HEK293 (cell line): Measurements from ENCODE around the gene PTER.

ENCODE experiments used
- CTCF ChIA-PET: fragments of 350-600 bp; formaldehyde crosslinking; extraction: SDS; loops from one replicate; lab custom pipeline; 2021; ENCODE audit warnings: antibody characterized with exemption; lab: Yijun Ruan, JAX
- POLR2A ChIA-PET: fragments of 300-600 bp; formaldehyde crosslinking; extraction: SDS; loops from one replicate; lab custom pipeline; 2020; ENCODE audit warnings: antibody characterized with exemption, inconsistent platforms; lab: Yijun Ruan, JAX
- H3K27ac ChIP-seq: fragments of 200-500 bp; sonication (Bioruptor generic); 2 replicates; pipeline ENCODE4 v1.5.1; 2014; ENCODE audit warnings: low read depth, low read length, control low read depth, inconsistent platforms; ENCODE audit errors: extremely low read depth
- H3K36me3 ChIP-seq, 2 experiments: fragments of 200-500 bp in 1 of 2; sonication (Bioruptor generic) in 1 of 2; 1 replicate in 1 of 2; 2 replicates in 1 of 2; pipeline ENCODE4 v1.5.1; 2014 to 2017; ENCODE audit warnings: inconsistent platforms in 2 of 2, low read length in 2 of 2; ENCODE audit not compliant: control insufficient read depth in 2 of 2, insufficient read depth in 1 of 2
- H3K4me1 ChIP-seq: fragments of 200-500 bp; sonication (Bioruptor generic); 2 replicates; pipeline ENCODE4 v1.5.1; 2014; ENCODE audit warnings: mild to moderate bottlenecking, low read length, inconsistent platforms; ENCODE audit not compliant: control insufficient read depth, insufficient read depth
- H3K4me3 ChIP-seq: 2 replicates; pipeline ENCODE4 v1.5.1; 2011; ENCODE audit warnings: low read depth, mild to moderate bottlenecking, control low read depth, low read length, moderate library complexity
- H3K9me3 ChIP-seq: fragments of 200-500 bp; sonication (Bioruptor generic); 2 replicates; pipeline ENCODE4 v1.5.1; 2014; ENCODE audit warnings: low read depth, low read length, inconsistent platforms; ENCODE audit not compliant: control insufficient read depth, insufficient read depth
- FEZF1 ChIP-seq: fragments of 450-650 bp; formaldehyde crosslinking; IDR thresholded peaks from 2 replicates; pipeline ENCODE4 v1.5.1; 2016; ENCODE audit warnings: missing biosample characterization, missing genetic modification characterization
- GLIS2 ChIP-seq: fragments of 450-650 bp; formaldehyde crosslinking; IDR thresholded peaks from 2 replicates; pipeline ENCODE4 v1.5.1; 2016; ENCODE audit warnings: missing biosample characterization, missing genetic modification characterization
- ZNF138 ChIP-seq: fragments of 450-650 bp; formaldehyde crosslinking; IDR thresholded peaks from 2 replicates; pipeline ENCODE4 v1.5.1; 2016; ENCODE audit warnings: missing biosample characterization, missing genetic modification characterization, borderline replicate concordance
- ZNF169 ChIP-seq: fragments of 450-650 bp; formaldehyde crosslinking; IDR thresholded peaks from 2 replicates; pipeline ENCODE4 v1.5.1; 2016; ENCODE audit warnings: missing biosample characterization, missing genetic modification characterization
- ZNF341 ChIP-seq: fragments of 450-650 bp; formaldehyde crosslinking; IDR thresholded peaks from 2 replicates; pipeline ENCODE4; 2016; ENCODE audit warnings: low read depth, missing biosample characterization, missing genetic modification characterization
- ZNF521 ChIP-seq: fragments of 450-650 bp; formaldehyde crosslinking; IDR thresholded peaks from 2 replicates; pipeline ENCODE4 v1.5.1; 2017; ENCODE audit warnings: missing biosample characterization, mild to moderate bottlenecking, missing genetic modification characterization
- ZNF560 ChIP-seq: fragments of 450-650 bp; formaldehyde crosslinking; IDR thresholded peaks from 2 replicates; pipeline ENCODE4 v1.5.1; 2017; ENCODE audit warnings: missing biosample characterization, missing genetic modification characterization, borderline replicate concordance
- ZNF585B ChIP-seq: fragments of 450-650 bp; formaldehyde crosslinking; IDR thresholded peaks from 2 replicates; pipeline ENCODE4 v1.5.1; 2016; ENCODE audit warnings: missing biosample characterization, missing genetic modification characterization
- ZNF596 ChIP-seq: fragments of 450-650 bp; IDR thresholded peaks from 2 replicates; pipeline ENCODE4 v1.5.0; 2018; ENCODE audit warnings: missing biosample characterization, mild to moderate bottlenecking, missing genetic modification characterization, moderate library complexity
- ZNF610 ChIP-seq: fragments of 450-650 bp; formaldehyde crosslinking; IDR thresholded peaks from 2 replicates; pipeline ENCODE4 v1.5.1; 2016; ENCODE audit warnings: missing biosample characterization, missing genetic modification characterization, borderline replicate concordance
- ZNF664 ChIP-seq: fragments of 450-650 bp; formaldehyde crosslinking; IDR thresholded peaks from 2 replicates; pipeline ENCODE4 v1.5.1; 2016; ENCODE audit warnings: missing biosample characterization, missing genetic modification characterization
- ZNF707 ChIP-seq: fragments of 450-650 bp; formaldehyde crosslinking; IDR thresholded peaks from 2 replicates; pipeline ENCODE4 v1.5.1; 2016; ENCODE audit warnings: missing biosample characterization, missing genetic modification characterization
- ZNF785 ChIP-seq: fragments of 450-650 bp; formaldehyde crosslinking; IDR thresholded peaks from 2 replicates; pipeline ENCODE4 v1.5.1; 2016; ENCODE audit warnings: missing biosample characterization, missing genetic modification characterization
- ZNF843 ChIP-seq: fragments of 450-650 bp; formaldehyde crosslinking; IDR thresholded peaks from 2 replicates; pipeline ENCODE4 v1.5.1; 2016; ENCODE audit warnings: missing biosample characterization, missing genetic modification characterization
- TF ChIP-seq, protein P1 (sequence below): fragments of 450-650 bp; formaldehyde crosslinking; IDR thresholded peaks from 2 replicates; pipeline ENCODE4 v1.5.1; 2016; ENCODE audit warnings: missing biosample characterization, missing genetic modification characterization
- TF ChIP-seq, protein P2 (sequence below): fragments of 450-650 bp; formaldehyde crosslinking; IDR thresholded peaks from 2 replicates; pipeline ENCODE4 v1.5.1; 2016; ENCODE audit warnings: missing biosample characterization, missing genetic modification characterization
- TF ChIP-seq, protein P3 (sequence below): fragments of 450-650 bp; formaldehyde crosslinking; optimal IDR thresholded peaks from 2 replicates; pipeline ENCODE3; 2016; ENCODE audit warnings: missing biosample characterization, mild to moderate bottlenecking, missing genetic modification characterization
- TF ChIP-seq, protein P4 (sequence below): fragments of 450-650 bp; IDR thresholded peaks from 2 replicates; pipeline ENCODE4 v1.5.1; 2018; ENCODE audit warnings: missing biosample characterization, mild to moderate bottlenecking, missing genetic modification characterization
- TF ChIP-seq, protein P5 (sequence below): fragments of 450-650 bp; formaldehyde crosslinking; IDR thresholded peaks from 2 replicates; pipeline ENCODE4 v1.5.1; 2016; ENCODE audit warnings: missing biosample characterization, missing genetic modification characterization, low read depth
- TF ChIP-seq, protein P6 (sequence below): fragments of 450-650 bp; formaldehyde crosslinking; IDR thresholded peaks from 2 replicates; pipeline ENCODE4 v1.5.1; 2016; ENCODE audit warnings: missing biosample characterization, missing genetic modification characterization
- TF ChIP-seq, protein P7 (sequence below): fragments of 450-650 bp; formaldehyde crosslinking; IDR thresholded peaks from 2 replicates; pipeline ENCODE4 v1.5.1; 2017; ENCODE audit warnings: missing biosample characterization, missing genetic modification characterization
- TF ChIP-seq, protein P8 (sequence below): fragments of 450-650 bp; formaldehyde crosslinking; IDR thresholded peaks from 2 replicates; pipeline ENCODE4 v1.5.1; 2016; ENCODE audit warnings: missing biosample characterization, missing genetic modification characterization

The PTER gene

DNA sequence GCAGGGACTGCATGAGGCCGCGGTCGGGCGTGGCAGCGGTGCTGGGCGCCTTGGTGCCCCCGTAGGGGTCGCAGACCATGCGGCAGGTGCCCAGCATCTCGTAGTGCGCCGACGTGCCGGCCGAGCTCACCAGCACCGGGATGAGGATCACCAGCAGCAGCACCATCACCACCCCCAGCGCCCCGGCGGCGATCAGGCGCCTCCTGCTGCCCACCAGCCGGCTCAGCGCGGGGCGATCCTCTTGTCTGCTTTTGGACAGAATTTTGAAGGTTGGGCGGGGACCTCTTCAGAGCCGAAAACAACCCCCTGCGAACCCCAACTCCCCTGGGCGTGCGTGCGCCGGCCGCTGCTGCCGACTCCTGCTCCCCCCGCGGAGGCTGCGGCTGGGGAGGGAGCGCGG lies 84.1 kb downstream of the PTER start (continued):
- peak; percentile 76 for TF ChIP-seq GLIS2 (tag by site-specific recombination)
- TF ChIP-seq, protein P1, sequence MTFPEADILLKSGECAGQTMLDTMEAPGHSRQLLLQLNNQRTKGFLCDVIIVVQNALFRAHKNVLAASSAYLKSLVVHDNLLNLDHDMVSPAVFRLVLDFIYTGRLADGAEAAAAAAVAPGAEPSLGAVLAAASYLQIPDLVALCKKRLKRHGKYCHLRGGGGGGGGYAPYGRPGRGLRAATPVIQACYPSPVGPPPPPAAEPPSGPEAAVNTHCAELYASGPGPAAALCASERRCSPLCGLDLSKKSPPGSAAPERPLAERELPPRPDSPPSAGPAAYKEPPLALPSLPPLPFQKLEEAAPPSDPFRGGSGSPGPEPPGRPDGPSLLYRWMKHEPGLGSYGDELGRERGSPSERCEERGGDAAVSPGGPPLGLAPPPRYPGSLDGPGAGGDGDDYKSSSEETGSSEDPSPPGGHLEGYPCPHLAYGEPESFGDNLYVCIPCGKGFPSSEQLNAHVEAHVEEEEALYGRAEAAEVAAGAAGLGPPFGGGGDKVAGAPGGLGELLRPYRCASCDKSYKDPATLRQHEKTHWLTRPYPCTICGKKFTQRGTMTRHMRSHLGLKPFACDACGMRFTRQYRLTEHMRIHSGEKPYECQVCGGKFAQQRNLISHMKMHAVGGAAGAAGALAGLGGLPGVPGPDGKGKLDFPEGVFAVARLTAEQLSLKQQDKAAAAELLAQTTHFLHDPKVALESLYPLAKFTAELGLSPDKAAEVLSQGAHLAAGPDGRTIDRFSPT (tag by site-specific recombination) = peak; percentile 30; the same call in 1 of the 2 replicates
- TF ChIP-seq, protein P2, sequence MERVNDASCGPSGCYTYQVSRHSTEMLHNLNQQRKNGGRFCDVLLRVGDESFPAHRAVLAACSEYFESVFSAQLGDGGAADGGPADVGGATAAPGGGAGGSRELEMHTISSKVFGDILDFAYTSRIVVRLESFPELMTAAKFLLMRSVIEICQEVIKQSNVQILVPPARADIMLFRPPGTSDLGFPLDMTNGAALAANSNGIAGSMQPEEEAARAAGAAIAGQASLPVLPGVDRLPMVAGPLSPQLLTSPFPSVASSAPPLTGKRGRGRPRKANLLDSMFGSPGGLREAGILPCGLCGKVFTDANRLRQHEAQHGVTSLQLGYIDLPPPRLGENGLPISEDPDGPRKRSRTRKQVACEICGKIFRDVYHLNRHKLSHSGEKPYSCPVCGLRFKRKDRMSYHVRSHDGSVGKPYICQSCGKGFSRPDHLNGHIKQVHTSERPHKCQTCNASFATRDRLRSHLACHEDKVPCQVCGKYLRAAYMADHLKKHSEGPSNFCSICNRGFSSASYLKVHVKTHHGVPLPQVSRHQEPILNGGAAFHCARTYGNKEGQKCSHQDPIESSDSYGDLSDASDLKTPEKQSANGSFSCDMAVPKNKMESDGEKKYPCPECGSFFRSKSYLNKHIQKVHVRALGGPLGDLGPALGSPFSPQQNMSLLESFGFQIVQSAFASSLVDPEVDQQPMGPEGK = 0 out of 2 replicates have a peak, but pooled peaks have one; percentile 31

DNA sequence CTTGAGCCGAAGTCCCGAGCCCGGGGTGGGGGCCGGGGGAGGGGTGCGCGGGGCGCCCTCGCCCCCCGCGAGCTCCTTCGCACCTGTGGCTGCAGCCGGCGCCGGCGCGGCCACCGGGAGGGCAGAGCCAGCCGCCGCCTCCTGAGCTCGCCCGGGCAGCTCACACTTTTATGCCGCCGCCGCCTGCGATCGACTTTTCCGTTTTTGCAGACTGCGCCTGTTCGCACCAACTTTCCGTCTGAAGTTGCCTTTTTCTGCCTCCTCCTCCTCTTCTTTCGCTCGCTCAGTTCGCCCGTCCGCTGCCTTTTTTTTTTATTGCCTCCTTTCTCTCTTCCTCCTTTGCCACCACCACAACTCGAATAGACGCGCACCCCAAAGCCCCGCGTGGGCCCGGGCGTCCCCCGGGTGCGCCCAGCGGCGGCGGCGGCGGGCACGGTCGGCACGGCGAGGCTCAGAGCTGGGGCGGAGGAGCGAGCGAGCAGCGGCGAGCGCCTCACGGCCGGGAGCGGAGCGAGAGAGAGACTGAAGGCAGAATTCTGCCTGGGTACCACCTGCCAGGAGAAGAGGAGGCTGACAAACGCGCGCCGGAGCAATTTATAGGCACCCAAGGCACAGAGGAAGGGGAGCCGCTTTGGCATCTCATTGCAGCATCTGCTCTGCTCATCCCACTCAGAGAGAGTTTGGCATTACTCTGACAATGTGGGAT lies 84.7 kb downstream of the PTER start, which contains the start of gene C1QL3:
Gene C1QL3 (minus strand): TSS at position 569 of the 706 bp plus-strand sequence. CDS start 814 bp downstream, outside the sequence.
- Histone ChIP-seq H3K4me1 (no peaks in the 10 kb centered on the region), H3K9me3 (no peaks in the 10 kb centered on the region), H3K27ac (no peak within 1 kb of the TSS), H3K4me3 (peak within 1 kb of the TSS; percentile 36), H3K36me3 (no peaks in the 10 kb centered on the region)
- POLR2A ChIA-PET = interaction anchor here (0.7 kb wide), 1 partner anchor 85 kb away, joined by 3 read pairs; the partner anchor contains the start of gene PTER
- CTCF ChIA-PET = interaction anchor here (0.8 kb wide), 2 partner anchors 96 to 743 kb away, joined by 3 to 7 read pairs; no protein-coding TSS in a partner anchor
- no peak for TF ChIP-seq ZNF138
- TF ChIP-seq ZNF843 (tag by site-specific recombination) = no peak
- TF ChIP-seq ZNF707 = no peak
- no peak for TF ChIP-seq ZNF521
- TF ChIP-seq ZNF664 = no peak
- no peak for TF ChIP-seq ZNF341 (tag by site-specific recombination)
- no peak for TF ChIP-seq ZNF785 (tag by site-specific recombination)
- TF ChIP-seq, protein P3, sequence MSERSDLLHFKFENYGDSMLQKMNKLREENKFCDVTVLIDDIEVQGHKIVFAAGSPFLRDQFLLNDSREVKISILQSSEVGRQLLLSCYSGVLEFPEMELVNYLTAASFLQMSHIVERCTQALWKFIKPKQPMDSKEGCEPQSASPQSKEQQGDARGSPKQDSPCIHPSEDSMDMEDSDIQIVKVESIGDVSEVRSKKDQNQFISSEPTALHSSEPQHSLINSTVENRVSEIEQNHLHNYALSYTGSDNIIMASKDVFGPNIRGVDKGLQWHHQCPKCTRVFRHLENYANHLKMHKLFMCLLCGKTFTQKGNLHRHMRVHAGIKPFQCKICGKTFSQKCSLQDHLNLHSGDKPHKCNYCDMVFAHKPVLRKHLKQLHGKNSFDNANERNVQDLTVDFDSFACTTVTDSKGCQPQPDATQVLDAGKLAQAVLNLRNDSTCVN (tag by site-specific recombination) = peak; percentile 72
- TF ChIP-seq, protein P4, sequence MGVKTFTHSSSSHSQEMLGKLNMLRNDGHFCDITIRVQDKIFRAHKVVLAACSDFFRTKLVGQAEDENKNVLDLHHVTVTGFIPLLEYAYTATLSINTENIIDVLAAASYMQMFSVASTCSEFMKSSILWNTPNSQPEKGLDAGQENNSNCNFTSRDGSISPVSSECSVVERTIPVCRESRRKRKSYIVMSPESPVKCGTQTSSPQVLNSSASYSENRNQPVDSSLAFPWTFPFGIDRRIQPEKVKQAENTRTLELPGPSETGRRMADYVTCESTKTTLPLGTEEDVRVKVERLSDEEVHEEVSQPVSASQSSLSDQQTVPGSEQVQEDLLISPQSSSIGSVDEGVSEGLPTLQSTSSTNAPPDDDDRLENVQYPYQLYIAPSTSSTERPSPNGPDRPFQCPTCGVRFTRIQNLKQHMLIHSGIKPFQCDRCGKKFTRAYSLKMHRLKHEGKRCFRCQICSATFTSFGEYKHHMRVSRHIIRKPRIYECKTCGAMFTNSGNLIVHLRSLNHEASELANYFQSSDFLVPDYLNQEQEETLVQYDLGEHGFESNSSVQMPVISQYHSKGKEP (tag by site-specific recombination) = no peak
- TF ChIP-seq, protein P5, sequence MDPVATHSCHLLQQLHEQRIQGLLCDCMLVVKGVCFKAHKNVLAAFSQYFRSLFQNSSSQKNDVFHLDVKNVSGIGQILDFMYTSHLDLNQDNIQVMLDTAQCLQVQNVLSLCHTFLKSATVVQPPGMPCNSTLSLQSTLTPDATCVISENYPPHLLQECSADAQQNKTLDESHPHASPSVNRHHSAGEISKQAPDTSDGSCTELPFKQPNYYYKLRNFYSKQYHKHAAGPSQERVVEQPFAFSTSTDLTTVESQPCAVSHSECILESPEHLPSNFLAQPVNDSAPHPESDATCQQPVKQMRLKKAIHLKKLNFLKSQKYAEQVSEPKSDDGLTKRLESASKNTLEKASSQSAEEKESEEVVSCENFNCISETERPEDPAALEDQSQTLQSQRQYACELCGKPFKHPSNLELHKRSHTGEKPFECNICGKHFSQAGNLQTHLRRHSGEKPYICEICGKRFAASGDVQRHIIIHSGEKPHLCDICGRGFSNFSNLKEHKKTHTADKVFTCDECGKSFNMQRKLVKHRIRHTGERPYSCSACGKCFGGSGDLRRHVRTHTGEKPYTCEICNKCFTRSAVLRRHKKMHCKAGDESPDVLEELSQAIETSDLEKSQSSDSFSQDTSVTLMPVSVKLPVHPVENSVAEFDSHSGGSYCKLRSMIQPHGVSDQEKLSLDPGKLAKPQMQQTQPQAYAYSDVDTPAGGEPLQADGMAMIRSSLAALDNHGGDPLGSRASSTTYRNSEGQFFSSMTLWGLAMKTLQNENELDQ (tag by site-specific recombination) = no peak
- TF ChIP-seq ZNF560 (tag by site-specific recombination) = no peak
- peak; percentile 73 for TF ChIP-seq FEZF1 (tag by site-specific recombination)
- TF ChIP-seq ZNF610 = no peak
- TF ChIP-seq ZNF169 (tag by site-specific recombination) = no peak
- TF ChIP-seq, protein P6, sequence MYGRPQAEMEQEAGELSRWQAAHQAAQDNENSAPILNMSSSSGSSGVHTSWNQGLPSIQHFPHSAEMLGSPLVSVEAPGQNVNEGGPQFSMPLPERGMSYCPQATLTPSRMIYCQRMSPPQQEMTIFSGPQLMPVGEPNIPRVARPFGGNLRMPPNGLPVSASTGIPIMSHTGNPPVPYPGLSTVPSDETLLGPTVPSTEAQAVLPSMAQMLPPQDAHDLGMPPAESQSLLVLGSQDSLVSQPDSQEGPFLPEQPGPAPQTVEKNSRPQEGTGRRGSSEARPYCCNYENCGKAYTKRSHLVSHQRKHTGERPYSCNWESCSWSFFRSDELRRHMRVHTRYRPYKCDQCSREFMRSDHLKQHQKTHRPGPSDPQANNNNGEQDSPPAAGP (tag by site-specific recombination) = no peak
- TF ChIP-seq, protein P7, sequence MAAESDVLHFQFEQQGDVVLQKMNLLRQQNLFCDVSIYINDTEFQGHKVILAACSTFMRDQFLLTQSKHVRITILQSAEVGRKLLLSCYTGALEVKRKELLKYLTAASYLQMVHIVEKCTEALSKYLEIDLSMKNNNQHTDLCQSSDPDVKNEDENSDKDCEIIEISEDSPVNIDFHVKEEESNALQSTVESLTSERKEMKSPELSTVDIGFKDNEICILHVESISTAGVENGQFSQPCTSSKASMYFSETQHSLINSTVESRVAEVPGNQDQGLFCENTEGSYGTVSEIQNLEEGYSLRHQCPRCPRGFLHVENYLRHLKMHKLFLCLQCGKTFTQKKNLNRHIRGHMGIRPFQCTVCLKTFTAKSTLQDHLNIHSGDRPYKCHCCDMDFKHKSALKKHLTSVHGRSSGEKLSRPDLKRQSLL = no peak
- TF ChIP-seq, protein P8, sequence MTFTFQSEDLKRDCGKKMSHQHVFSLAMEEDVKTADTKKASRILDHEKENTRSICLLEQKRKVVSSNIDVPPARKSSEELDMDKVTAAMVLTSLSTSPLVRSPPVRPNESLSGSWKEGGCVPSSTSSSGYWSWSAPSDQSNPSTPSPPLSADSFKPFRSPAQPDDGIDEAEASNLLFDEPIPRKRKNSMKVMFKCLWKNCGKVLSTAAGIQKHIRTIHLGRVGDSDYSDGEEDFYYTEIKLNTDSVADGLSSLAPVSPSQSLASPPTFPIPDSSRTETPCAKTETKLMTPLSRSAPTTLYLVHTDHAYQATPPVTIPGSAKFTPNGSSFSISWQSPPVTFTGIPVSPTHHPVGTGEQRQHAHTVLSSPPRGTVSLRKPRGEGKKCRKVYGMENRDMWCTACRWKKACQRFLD (tag by site-specific recombination) = no peak
- no peak for TF ChIP-seq ZNF585B
- TF ChIP-seq ZNF596 = no peak
